NCI-H128 (cell line): ENCODE results near the gene BSND.
"Not testable (repeated sequence)": the region's sequence is repeated elsewhere in the genome, so short reads cannot be mapped to it uniquely, and the experiment has no call there.

Source experiments
- DNase-seq: peaks from one replicate; lab custom pipeline; 2025; ENCODE audit not compliant: unreplicated experiment; lab: John Stamatoyannopoulos, UW

BSND gene

GRCh38 chr1:54998677-54999076 is at the start of gene BSND:
BSND (plus strand) TSS chr1:54998933; CDS start chr1:54999187, 254 bp downstream.
- DNase-seq, result no peak

GRCh38 chr1:54949053-54949452 is 49.7 kb upstream of the BSND start:
- no peak for DNase-seq

GRCh38 chr1:54950006-54950368 is 48.7 kb upstream of the BSND start:
- DNase-seq, result no peak

GRCh38 chr1:54950369-54951163 is 48.2 kb upstream of the BSND start:
- DNase-seq, result peak; percentile 81

GRCh38 chr1:54951810-54952226 is 46.9 kb upstream of the BSND start:
- DNase-seq, result no peak

GRCh38 chr1:54952950-54953718 is 45.6 kb upstream of the BSND start:
- no peak for DNase-seq

GRCh38 chr1:54953846-54954245 is 44.9 kb upstream of the BSND start:
- DNase-seq, result no peak

GRCh38 chr1:54955359-54955758 is 43.4 kb upstream of the BSND start:
- no peak for DNase-seq

- no peak for DNase-seq
Observed at GRCh38 chr1:54956726-54957125, 42.0 kb upstream of the BSND start.

- no peak for DNase-seq
Observed at GRCh38 chr1:54959241-54959640, 39.5 kb upstream of the BSND start.

- DNase-seq, result no peak
Observed at GRCh38 chr1:54962612-54963395, 35.9 kb upstream of the BSND start.

GRCh38 chr1:54963829-54964228 is 34.9 kb upstream of the BSND start:
- DNase-seq, result not testable (repeated sequence)

- no peak for DNase-seq
Observed at GRCh38 chr1:54965624-54966340, 33.0 kb upstream of the BSND start.

GRCh38 chr1:54967372-54967771 is 31.4 kb upstream of the BSND start:
- DNase-seq, result no peak

GRCh38 chr1:54968551-54968950 is 30.2 kb upstream of the BSND start:
- no peak for DNase-seq

- DNase-seq, result no peak
Observed at GRCh38 chr1:54969879-54970278, 28.9 kb upstream of the BSND start.

GRCh38 chr1:54970901-54971300 is 27.8 kb upstream of the BSND start:
- no peak for DNase-seq

- no peak for DNase-seq
Observed at GRCh38 chr1:54971317-54971791, 27.4 kb upstream of the BSND start.

- DNase-seq, result no peak
Observed at GRCh38 chr1:54972436-54972835, 26.3 kb upstream of the BSND start.

- DNase-seq, result no peak
Observed at GRCh38 chr1:54973205-54973921, 25.4 kb upstream of the BSND start.
